NCI-H446 (cell line): Measurements from ENCODE around the gene NUDT16.

Source experiments
- DNase-seq, 2 experiments: peaks; one replicate each; lab custom pipeline; 2025; lab: John Stamatoyannopoulos, UW

The NUDT16 gene

DNA sequence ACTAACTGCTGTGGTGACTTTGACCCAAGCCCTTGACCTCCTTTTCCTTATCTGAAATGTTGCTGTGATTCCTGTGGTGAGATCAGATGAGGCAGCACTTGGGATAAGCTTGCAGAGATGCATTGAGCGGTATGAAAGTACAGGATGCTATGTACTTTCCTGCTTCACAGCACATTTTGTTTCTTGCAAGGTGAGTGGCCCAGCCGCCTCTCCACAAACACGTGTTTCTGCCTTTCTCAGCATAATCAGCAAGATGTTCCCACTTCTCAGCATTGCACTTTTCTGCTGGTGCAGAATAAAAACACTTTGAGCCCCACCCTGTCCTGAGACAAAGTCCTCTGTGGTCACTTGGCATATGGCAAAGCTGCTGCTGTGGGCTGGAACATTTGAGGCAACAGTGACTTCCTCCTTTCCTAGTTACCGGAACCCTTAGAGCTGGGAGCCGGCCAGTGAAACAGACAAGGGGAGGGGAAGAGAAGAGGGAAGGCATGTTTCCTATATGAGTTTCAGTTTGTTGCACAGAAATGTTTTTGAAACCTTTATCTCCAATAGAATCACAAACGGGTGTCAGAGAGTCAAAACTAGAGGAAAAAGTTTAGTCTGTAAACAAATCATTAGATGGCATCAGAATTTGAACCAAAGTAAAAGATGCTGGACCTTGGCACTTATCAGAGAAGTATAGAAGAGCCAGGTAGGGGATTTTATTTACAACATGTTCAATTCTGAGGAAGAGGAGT lies 5.0 kb downstream of the NUDT16 start:
- DNase-seq: no peak

DNA sequence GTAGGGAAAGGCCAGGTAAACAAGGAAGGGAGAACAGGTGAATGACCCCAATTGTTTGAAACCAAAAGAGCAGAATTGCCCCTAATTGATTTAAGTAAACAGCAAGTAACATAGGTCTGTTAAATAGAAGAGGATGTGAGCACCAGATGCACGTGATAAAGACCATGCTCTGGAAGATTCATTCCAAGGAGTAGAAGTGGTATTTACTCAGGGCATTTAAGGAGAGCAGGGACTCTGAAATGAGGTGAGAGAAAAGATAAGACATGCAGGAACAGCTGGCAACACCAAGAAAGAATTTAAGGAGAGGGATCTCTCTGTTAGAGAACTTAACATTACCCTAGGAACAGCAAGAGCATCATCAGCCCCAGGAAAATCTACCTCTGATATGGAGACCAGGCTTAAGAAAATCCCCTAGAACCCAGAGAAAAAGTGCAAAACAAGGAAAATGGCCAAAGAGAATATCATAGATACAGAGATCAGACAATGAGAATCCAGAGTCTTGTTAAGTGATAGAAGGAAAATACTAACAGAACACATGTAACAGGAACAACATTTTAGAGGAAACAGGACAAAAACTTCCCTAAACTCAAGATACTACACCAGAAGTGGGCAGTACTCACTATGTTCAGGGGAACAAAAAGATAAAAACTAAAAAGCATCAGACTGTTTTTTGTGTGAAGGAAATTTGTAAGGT lies 6.4 kb downstream of the NUDT16 start:
- DNase-seq: no peak

DNA sequence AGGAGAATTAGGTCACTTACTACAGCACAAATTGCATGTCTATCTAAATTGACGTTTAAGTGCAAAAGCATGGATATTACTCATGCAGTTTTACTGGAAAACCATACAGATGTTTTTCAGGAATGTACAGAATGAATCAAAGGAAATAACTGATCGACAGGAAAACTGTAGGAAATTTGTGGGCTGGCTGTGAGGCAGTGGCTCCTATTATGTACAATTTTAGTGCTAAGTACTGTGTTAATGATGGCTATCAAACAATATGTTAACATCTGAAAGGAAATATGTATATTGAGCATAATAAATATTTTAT lies 6.9 kb downstream of the NUDT16 start:
- no peak for DNase-seq

- no peak for DNase-seq
Measured at GRCh38 chr3:131390331-131390730, 8.8 kb downstream of the NUDT16 start.

DNA sequence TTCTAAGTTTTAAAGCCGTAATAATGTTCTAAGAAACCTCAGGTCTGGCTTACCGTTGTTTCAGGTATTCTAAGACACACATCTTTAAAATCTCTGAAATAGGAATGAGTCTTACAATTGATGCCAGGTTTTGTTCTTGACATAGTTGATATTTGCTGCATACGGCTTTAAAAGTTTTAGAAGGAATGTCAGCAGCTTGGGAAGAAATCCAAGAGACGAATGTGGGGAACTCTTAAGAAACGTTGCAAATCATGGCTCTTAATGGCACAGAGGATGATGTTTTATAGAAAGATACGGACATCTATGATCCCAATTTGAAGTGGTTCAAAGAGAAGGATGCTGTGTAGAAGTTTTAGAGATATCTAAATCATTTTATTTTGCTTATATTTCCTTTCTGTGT lies 11.5 kb downstream of the NUDT16 start:
- no peak for DNase-seq

DNA sequence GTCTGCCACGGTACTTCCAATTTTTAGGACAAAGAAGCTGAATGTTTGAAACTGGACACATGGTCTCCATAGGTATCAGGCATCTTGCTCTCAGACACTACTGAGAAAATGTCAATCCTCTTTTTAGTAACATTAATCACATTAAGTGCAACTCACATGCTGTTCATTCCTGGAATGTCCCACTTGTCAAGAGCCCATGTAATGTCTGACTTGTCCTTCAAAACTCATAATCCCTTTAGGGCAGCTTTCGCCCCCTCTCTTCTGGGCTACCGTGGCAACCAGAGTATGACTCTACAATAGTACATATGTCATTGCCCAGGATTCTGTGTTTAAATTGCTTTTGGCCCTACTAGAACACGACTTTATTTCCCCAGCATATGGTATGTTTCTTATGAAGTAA lies 12.3 kb downstream of the NUDT16 start:
- no peak for DNase-seq

DNA sequence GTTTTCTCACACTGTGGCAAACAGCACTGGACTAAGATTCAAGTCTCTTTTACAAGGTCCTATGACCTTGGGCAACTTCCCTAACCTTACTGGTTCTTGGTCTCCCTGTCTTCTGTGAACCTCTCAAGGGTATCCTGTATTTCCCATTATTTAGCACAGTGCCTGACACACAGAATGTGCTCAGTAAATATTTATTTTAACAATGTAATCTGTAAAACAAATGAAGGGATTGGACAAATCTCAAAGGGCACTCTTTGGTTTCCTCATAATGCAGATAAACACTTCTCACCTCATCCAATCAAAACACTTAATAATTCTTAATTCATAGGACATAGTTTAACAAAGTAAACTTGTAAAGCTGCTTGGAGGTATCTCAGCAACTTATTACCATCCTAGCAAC lies 12.8 kb downstream of the NUDT16 start:
- no peak for DNase-seq

DNA sequence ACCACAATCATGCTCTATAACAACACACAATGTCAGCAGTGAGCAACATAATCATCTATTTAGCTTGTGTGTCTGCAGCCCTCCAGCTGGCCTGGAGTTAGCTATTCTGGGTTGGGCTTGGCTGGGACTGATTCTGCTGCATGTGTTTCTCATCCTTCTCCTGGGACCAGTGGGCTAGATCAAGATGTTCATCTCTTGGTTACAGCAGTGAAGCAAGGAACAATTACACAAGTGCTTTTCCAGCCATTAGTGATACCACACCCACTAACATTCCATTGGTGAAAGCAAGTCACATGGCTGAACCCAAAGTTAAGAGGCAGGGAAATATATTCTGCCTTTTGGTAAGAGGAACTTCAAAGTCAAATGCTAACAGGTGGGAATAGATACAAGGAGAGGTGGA lies 14.6 kb downstream of the NUDT16 start:
- no peak for DNase-seq

- no peak for DNase-seq
Measured at GRCh38 chr3:131397889-131398288, 16.3 kb downstream of the NUDT16 start.

DNA sequence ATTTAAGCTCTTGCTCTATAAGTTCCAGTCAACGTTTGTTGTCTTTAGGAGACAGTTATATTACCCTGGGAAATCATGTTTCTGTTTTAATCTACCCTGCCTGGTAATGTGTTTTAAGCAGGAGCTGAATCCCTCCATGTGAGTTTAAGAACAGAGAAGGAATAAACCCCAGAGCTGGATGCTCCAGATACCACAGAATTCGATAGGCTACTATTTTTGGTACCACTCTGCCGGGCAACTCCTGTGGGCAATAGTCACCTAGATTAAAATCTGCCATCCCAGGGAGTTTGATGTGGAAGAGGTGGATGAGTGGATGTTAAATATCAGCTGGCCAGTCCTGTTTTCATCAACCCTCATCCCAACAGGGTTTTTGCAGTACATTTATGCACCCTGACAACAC lies 20.4 kb downstream of the NUDT16 start:
- DNase-seq: no peak

DNA sequence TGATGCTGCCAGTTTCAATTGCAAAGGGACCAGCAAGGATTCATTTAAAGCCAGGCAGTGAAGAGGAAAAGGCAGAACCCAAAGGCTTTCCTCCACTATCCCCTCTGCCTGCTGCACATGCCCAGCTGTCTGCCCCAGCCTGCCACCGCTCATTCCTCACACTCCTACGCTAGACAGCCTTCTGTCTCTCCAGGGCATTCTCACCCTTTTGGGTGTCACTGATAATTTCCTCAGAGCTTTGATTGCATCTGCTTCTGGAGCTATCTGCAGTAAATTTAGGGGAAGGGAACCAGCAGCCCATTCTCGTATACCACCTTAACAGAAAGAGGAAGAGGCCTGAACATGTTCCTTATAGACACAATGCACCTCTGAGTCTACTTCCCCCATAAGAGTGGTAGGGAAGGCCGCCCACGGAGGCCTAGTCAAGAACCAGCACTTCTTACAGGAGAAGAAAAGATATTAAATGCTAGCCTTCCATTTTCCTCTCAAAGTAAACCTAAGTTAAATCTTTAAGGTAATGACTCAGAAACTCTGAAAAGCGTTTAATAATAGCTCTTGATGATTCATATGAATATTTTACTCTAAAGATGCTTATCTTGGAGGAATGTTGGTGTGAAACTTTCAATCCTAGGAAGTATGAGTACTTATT lies 20.9 kb downstream of the NUDT16 start:
- no peak for DNase-seq

DNA sequence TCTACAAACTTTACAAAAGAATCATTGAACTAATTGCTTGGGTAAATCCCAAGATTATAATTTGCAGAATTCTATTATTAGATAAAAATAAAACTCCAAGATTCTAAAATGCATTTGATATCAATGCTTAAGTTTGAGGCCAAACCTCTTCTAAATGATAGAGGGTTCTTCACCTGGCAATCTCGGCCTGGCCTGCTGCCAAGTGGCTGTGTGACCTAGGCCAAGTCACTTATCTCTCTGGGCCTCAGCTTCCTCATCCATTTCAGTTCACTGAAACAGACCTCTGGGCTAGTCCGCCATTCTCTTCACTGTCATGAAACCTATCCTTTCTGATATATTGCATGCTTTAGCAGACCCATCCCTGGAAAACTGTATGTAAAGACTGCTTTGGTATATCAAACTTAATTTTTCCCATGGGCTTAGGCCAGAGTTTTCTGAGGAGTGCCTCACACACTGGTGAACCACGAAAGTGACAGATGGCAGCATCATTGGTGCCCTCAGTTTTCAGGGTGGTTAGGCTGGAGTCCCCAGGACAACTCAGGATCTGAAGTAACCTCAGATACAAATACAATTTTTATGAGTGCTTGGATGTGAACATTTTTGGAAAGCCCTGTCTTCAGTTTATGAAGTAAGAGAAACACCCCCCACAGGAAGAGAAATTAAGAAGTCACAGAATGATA lies 21.8 kb downstream of the NUDT16 start:
- no peak for DNase-seq

GRCh38 chr3:131405411-131405810 lies 23.8 kb downstream of the NUDT16 start:
- no peak for DNase-seq

GRCh38 chr3:131406274-131406673 lies 24.7 kb downstream of the NUDT16 start:
- no peak for DNase-seq

GRCh38 chr3:131417751-131418150 lies 36.2 kb downstream of the NUDT16 start:
- no peak for DNase-seq

DNA sequence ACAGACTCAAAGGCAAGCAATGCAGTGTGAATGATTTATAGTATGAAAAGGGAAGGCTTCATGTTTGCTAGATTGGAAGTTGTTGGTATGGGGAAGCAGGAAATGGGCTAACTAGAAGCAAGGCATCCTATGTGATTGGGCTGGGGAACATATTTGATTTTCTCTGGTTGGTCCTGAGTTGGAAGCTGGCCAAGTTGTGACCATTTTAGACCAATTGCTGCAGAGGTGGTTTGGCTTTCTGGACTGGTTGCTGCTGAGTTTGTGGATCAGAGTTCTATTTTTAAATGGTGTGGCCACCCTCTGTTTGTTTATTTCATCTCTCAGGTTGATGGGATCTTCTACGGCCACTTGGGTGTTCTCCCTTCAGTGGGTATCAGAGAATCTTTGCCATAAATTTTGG lies 39.7 kb downstream of the NUDT16 start:
- no peak for DNase-seq

GRCh38 chr3:131421957-131422498 lies 40.5 kb downstream of the NUDT16 start:
- DNase-seq: no peak

DNA sequence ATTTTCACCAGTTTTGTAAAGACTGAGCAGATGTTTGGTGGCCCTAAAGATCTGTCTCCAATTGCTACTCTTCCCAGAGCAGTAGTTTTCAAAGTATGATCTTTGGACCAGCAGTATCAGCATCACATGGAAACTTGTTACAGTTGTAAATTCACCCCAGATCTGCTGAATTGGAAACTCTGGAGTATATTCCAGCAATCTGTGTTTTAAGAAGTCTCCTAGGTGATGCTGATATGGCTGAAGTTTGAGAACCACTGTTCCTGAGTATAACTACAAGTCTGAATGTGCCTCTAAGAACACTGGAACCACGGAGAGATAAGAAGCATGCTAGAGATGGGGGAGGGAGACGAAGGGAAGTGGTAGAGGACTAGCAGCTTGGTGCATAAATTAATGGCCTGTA lies 45.7 kb downstream of the NUDT16 start:
- no peak for DNase-seq

- no peak for DNase-seq
Measured at GRCh38 chr3:131431754-131432153, 50.2 kb downstream of the NUDT16 start.

DNA sequence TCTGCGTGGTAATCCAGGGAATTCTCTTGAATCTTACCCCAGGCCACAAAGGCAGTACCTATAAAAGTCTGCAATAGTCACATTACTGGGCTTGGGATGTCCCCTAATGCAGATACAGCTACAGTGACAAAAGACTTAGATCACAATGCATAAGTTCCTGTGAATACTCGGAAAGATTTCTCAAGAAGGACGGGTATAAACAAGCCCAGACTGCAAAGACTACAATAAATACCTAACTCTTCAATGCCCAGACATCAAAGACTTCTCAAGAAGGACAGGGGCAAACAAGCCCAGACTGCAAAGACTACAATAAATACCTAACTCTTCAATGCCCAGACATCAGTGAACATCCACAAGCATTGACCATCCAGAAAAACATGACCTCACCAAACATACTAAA lies 50.9 kb downstream of the NUDT16 start:
- DNase-seq: no peak

- no peak for DNase-seq
Measured at GRCh38 chr3:131435000-131435399, 53.4 kb downstream of the NUDT16 start.
